IMR-90 (cell line): Measurements from ENCODE around the gene TTC39A. TPM values are rescaled to one million over a fixed set of nuclear protein-coding genes. Genes with fewer than 3 reads are reported as not detected.
"Not testable (repeated sequence)": the region's sequence is repeated elsewhere in the genome, so short reads cannot be mapped to it uniquely, and the experiment has no call there.

Experiments
- ATAC-seq: fragments of 200-7000 bp; cut with Tn5 transposase; 2 replicates; pipeline ENCODE4 v1.9.1; 2020; ENCODE audit warnings: low read depth, mild to moderate bottlenecking, moderate library complexity
- BruUV-seq: library from RNA; stranded (reverse); fragments of 400-500 nt; replicated peaks from 2 replicates; lab custom pipeline; 2021; lab: Mats Ljungman, UMichigan
- CTCF ChIA-PET: fragments of 300-600 bp; formaldehyde crosslinking; extraction: SDS; loops from one replicate; lab custom pipeline; 2021; ENCODE audit warnings: antibody characterized with exemption; lab: Yijun Ruan, JAX
- POLR2A ChIA-PET: fragments of 300-600 bp; sonication (Branson Sonifier 250); formaldehyde crosslinking; loops from one replicate; lab custom pipeline; 2022; ENCODE audit warnings: antibody characterized with exemption; ENCODE audit not compliant: unreplicated experiment; lab: Charles Lee
- DNase-seq: peaks from one replicate; pipeline ENCODE4 v3.0.0; 2013
- H2AFZ ChIP-seq: replicated peaks from 2 replicates; pipeline ENCODE3; 2013; ENCODE audit warnings: low read length, mild to moderate bottlenecking; ENCODE audit not compliant: poor library complexity
- H2AK5ac ChIP-seq: 2 replicates; pipeline ENCODE4 v1.6.1; 2013; ENCODE audit warnings: low read depth, low read length, inconsistent platforms
- H2AK9ac ChIP-seq: replicated peaks from 2 replicates; pipeline ENCODE3; 2013; ENCODE audit warnings: mild to moderate bottlenecking, low read depth, low read length, moderate library complexity; ENCODE audit not compliant: poor library complexity
- H2BK120ac ChIP-seq: 2 replicates; pipeline ENCODE4 v1.6.1; 2013; ENCODE audit warnings: low read depth, low read length, inconsistent platforms
- H2BK15ac ChIP-seq: 3 replicates; pipeline ENCODE4 v1.6.1; 2013; ENCODE audit warnings: low read depth, low read length, inconsistent platforms
- H2BK20ac ChIP-seq: 2 replicates; pipeline ENCODE4 v1.6.1; 2013; ENCODE audit warnings: low read depth, mild to moderate bottlenecking, inconsistent platforms, low read length, moderate library complexity
- H2BK5ac ChIP-seq: 2 replicates; pipeline ENCODE4 v1.6.1; 2013; ENCODE audit warnings: mild to moderate bottlenecking, low read depth, low read length, inconsistent platforms; ENCODE audit not compliant: poor library complexity, severe bottlenecking
- H3K14ac ChIP-seq: replicated peaks from 2 replicates; pipeline ENCODE4 v1.6.1; 2013; ENCODE audit warnings: low read depth, low read length, inconsistent platforms
- H3K18ac ChIP-seq: 2 replicates; pipeline ENCODE4 v1.6.1; 2013; ENCODE audit warnings: low read depth, low read length, control low read depth
- H3K23ac ChIP-seq: 2 replicates; pipeline ENCODE4 v1.6.1; 2013; ENCODE audit warnings: low read depth, low read length, inconsistent platforms
- H3K27ac ChIP-seq: 2 replicates; pipeline ENCODE4 v1.5.1; 2013; ENCODE audit warnings: mild to moderate bottlenecking, control low read depth, low read length; ENCODE audit not compliant: insufficient read depth
- H3K27me3 ChIP-seq: 2 replicates; pipeline ENCODE4 v1.6.1; 2013; ENCODE audit warnings: low read length; ENCODE audit not compliant: control insufficient read depth, insufficient read depth
- H3K36me3 ChIP-seq: 2 replicates; pipeline ENCODE4 v1.6.1; 2013; ENCODE audit warnings: low read length, mixed read lengths; ENCODE audit not compliant: control insufficient read depth, insufficient read depth
- H3K4ac ChIP-seq: 2 replicates; pipeline ENCODE4 v1.6.1; 2013; ENCODE audit warnings: low read depth, low read length, inconsistent platforms
- H3K4me1 ChIP-seq: 2 replicates; pipeline ENCODE4 v1.6.1; 2013; ENCODE audit warnings: low read length, mixed read lengths; ENCODE audit not compliant: control insufficient read depth, insufficient read depth
- H3K4me2 ChIP-seq: 2 replicates; pipeline ENCODE4 v1.6.1; 2013; ENCODE audit warnings: low read depth, mild to moderate bottlenecking, control low read depth, low read length, moderate library complexity
- H3K4me3 ChIP-seq: 2 replicates; pipeline ENCODE4 v1.5.1; 2013; ENCODE audit warnings: low read depth, mild to moderate bottlenecking, control low read depth, low read length, moderate library complexity; ENCODE audit not compliant: insufficient read depth
- H3K56ac ChIP-seq: 2 replicates; pipeline ENCODE4 v1.6.1; 2013; ENCODE audit warnings: low read length, inconsistent platforms; ENCODE audit not compliant: insufficient read depth; ENCODE audit errors: extremely low read depth
- H3K79me1 ChIP-seq, 2 experiments: 2 replicates each; pipeline ENCODE4 v1.6.1; 2013; ENCODE audit warnings: low read length in 2 of 2, inconsistent platforms in 1 of 2, low read depth in 1 of 2
- H3K9ac ChIP-seq: 2 replicates; pipeline ENCODE4 v1.6.1; 2013; ENCODE audit warnings: low read depth, low read length, control low read depth
- H3K9me1 ChIP-seq: 2 replicates; pipeline ENCODE4 v1.6.1; 2013; ENCODE audit warnings: low read length, inconsistent platforms; ENCODE audit not compliant: insufficient read depth
- H3K9me3 ChIP-seq: 2 replicates; pipeline ENCODE4 v1.6.1; 2013; ENCODE audit warnings: low read length; ENCODE audit not compliant: control insufficient read depth, insufficient read depth
- H4K20me1 ChIP-seq: 2 replicates; pipeline ENCODE4 v1.6.1; 2013; ENCODE audit warnings: low read length, inconsistent platforms; ENCODE audit not compliant: insufficient read depth
- H4K5ac ChIP-seq: 2 replicates; pipeline ENCODE4 v1.6.1; 2013; ENCODE audit warnings: mild to moderate bottlenecking, low read depth, low read length, control low read depth
- H4K8ac ChIP-seq, 2 experiments: 2 replicates each; pipeline ENCODE4 v1.6.1; 2013; ENCODE audit warnings: low read depth in 2 of 2, low read length in 2 of 2, control low read depth in 1 of 2, inconsistent platforms in 1 of 2
- H4K91ac ChIP-seq: 2 replicates; pipeline ENCODE4 v1.6.1; 2013; ENCODE audit warnings: low read depth, low read length, inconsistent platforms; ENCODE audit not compliant: insufficient read depth
- WGBS, 2 experiments: methylation state at CpG; one replicate each; pipeline versions ENCODE4 v1.1.5 to v1.1.7; 2013; ENCODE audit warnings: missing lambda C conversion rate in 2 of 2; ENCODE audit not compliant: insufficient read length in 1 of 2; ENCODE audit errors: extremely low coverage in 2 of 2; 5-methylcytosine and 5-hydroxymethylcytosine counted together
- dilution Hi-C: fragments of 300-500 bp; cut with HindIII; formaldehyde crosslinking; loops from one replicate; pipeline ENCODE4 v1.14.3; 2018; ENCODE audit warnings: low sequenced_read_pairs; ENCODE audit not compliant: unreplicated experiment
- in situ Hi-C: fragments of 300-500 bp; cut with MboI; formaldehyde crosslinking; loops from 3 replicates; pipeline ENCODE4 v1.14.3; 2019; ENCODE audit warnings: low sequenced_read_pairs, inconsistent platforms, mixed read lengths
- intact Hi-C: fragments of 100-400 bp; cut with micrococcal nuclease; formaldehyde crosslinking; loops from 2 replicates; pipeline ENCODE4 v1.10.0; 2022
- polyA plus RNA-seq, 3 experiments: library from polyadenylated mRNA; depleted of rRNA; stranded (reverse); fragments of >200 nt; gene quantifications; 2 replicates each; pipeline ENCODE4 v1.2.3, GENCODE V29; 2012; ENCODE audit warnings: low replicate concordance in 1 of 3
- total RNA-seq: library from RNA; depleted of rRNA; stranded (reverse); fragments of >200 nt; gene quantifications from 2 replicates; pipeline ENCODE4 v1.2.3, GENCODE V29; 2012

Gene TTC39A
- total and polyA plus RNA-seq, 2 of the 4 experiments (the other 2 are of a cell fraction), result 0.62 to 0.72 TPM

GRCh38 chr1:51250729-51251128 lies 79.6 kb downstream of the TTC39A start:
- H3K18ac ChIP-seq, H4K5ac ChIP-seq, in situ Hi-C loops, H3K36me3 ChIP-seq, H3K4me3 ChIP-seq, H3K9me3 ChIP-seq, DNase-seq, ATAC-seq, H2BK20ac ChIP-seq, H3K27me3 ChIP-seq, H3K23ac ChIP-seq, H4K8ac ChIP-seq, H3K4me2 ChIP-seq, H2AK5ac ChIP-seq, dilution Hi-C loops, H3K9me1 ChIP-seq, H2AK9ac ChIP-seq, POLR2A ChIA-PET, H3K27ac ChIP-seq, H3K9ac ChIP-seq, H2BK15ac ChIP-seq, H4K91ac ChIP-seq, intact Hi-C loops, H2BK120ac ChIP-seq, H3K56ac ChIP-seq, H3K14ac ChIP-seq, H2AFZ ChIP-seq, H3K4ac ChIP-seq, CTCF ChIA-PET, H3K4me1 ChIP-seq, H2BK5ac ChIP-seq, BruUV-seq: not testable (repeated sequence)
- H3K79me1 ChIP-seq, result peaks cover 22 to 64% of the 10 kb centered on the region in 2 experiments
- no CpG with 5 or more reads among the region's 14 CpGs for WGBS, 2 experiments
- H4K20me1 ChIP-seq, result peaks cover 85% of the 10 kb centered on the region
